DOHH2 (cell line): ENCODE results near the gene PIP4K2C.
A peak's percentile ranks its signal among the peaks of the same experiment; 100 is the strongest.

Experiments used
- H3F3A ChIP-seq: fragments of 200-600 bp; sonication (generic), shearing (Covaris generic); 2 replicates; pipeline ENCODE4 v1.6.0; 2016; ENCODE audit warnings: antibody characterized with exemption, mild to moderate bottlenecking; ENCODE audit not compliant: control insufficient read depth, insufficient read depth
- H3K27ac ChIP-seq: fragments of 200-600 bp; sonication (generic); 2 replicates; pipeline ENCODE4 v1.5.1; 2014; ENCODE audit warnings: low read depth, mild to moderate bottlenecking, low read length, moderate library complexity
- H3K27me3 ChIP-seq: fragments of 200-600 bp; sonication (generic); 2 replicates; pipeline ENCODE4 v1.6.1; 2014; ENCODE audit warnings: mild to moderate bottlenecking, low read length, mixed read lengths; ENCODE audit not compliant: control insufficient read depth
- H3K36me3 ChIP-seq: fragments of 200-600 bp; sonication (generic); 2 replicates; pipeline ENCODE4 v1.6.1; 2014; ENCODE audit warnings: mild to moderate bottlenecking, low read length, moderate library complexity, mixed read lengths; ENCODE audit not compliant: control insufficient read depth
- H3K4me1 ChIP-seq: fragments of 200-600 bp; sonication (generic); 2 replicates; pipeline ENCODE4 v1.6.1; 2014; ENCODE audit warnings: mild to moderate bottlenecking, low read length, mixed read lengths; ENCODE audit not compliant: control insufficient read depth
- H3K4me2 ChIP-seq: fragments of 200-600 bp; sonication (generic); 2 replicates; pipeline ENCODE4 v1.6.0; 2014; ENCODE audit warnings: mild to moderate bottlenecking, low read length, moderate library complexity
- H3K4me3 ChIP-seq: fragments of 200-600 bp; sonication (generic); 2 replicates; pipeline ENCODE4 v1.5.1; 2014; ENCODE audit warnings: mild to moderate bottlenecking, low read length, mixed read lengths
- H3K79me2 ChIP-seq: fragments of 200-600 bp; sonication (generic); 2 replicates; pipeline ENCODE4 v1.6.1; 2014; ENCODE audit warnings: mild to moderate bottlenecking, low read length, mixed read lengths; ENCODE audit not compliant: control insufficient read depth
- H3K9me2 ChIP-seq: fragments of 200-600 bp; sonication (generic); replicated peaks from 2 replicates; pipeline ENCODE4 v1.6.1; 2014; ENCODE audit warnings: mild to moderate bottlenecking, low read length, mixed read lengths; ENCODE audit not compliant: control insufficient read depth
- H3K9me3 ChIP-seq: fragments of 200-600 bp; sonication (generic); 2 replicates; pipeline ENCODE4 v1.6.1; 2014; ENCODE audit warnings: antibody characterized with exemption, low read length, mixed read lengths; ENCODE audit not compliant: control insufficient read depth, insufficient read depth
- H4K20me1 ChIP-seq: fragments of 200-600 bp; sonication (generic); 2 replicates; pipeline ENCODE4 v1.6.0; 2014; ENCODE audit warnings: low read depth, mild to moderate bottlenecking, antibody characterized with exemption, low read length, moderate library complexity; ENCODE audit not compliant: control insufficient read depth, insufficient read depth
- EZH2phosphoT487 ChIP-seq: fragments of 200-600 bp; sonication (generic); IDR thresholded peaks from 2 replicates; pipeline ENCODE4 v1.6.1; 2017; ENCODE audit warnings: borderline replicate concordance, mild to moderate bottlenecking, antibody characterized with exemption, low read length, moderate library complexity, mixed read lengths
- TF ChIP-seq, protein P1 (sequence below): fragments of 200-600 bp; sonication (generic); IDR thresholded peaks from one replicate; pipeline ENCODE4 v1.5.1; 2014; ENCODE audit warnings: antibody characterized with exemption, mild to moderate bottlenecking, low read depth, low read length; ENCODE audit not compliant: poor library complexity, severe bottlenecking

PIP4K2C gene

GRCh38 chr12:57637364-57637763, 46.4 kb downstream of the PIP4K2C start:
- Histone ChIP-seq H3K36me3 (no peaks in the 10 kb centered on the region), H3F3A (no peaks in the 10 kb centered on the region), H3K4me1 (peaks cover 11% of the 10 kb centered on the region), H3K79me2 (no peaks in the 10 kb centered on the region), H3K9me2 (no peaks in the 10 kb centered on the region), H3K9me3 (no peaks in the 10 kb centered on the region), H3K4me2 (no peak overlapping the region), H3K4me3 (no peak overlapping the region), H3K27ac (no peak overlapping the region), H3K27me3 (peaks cover 46% of the 10 kb centered on the region), H4K20me1 (no peaks in the 10 kb centered on the region)
- no peak for TF ChIP-seq EZH2phosphoT487
- TF ChIP-seq, protein P1, sequence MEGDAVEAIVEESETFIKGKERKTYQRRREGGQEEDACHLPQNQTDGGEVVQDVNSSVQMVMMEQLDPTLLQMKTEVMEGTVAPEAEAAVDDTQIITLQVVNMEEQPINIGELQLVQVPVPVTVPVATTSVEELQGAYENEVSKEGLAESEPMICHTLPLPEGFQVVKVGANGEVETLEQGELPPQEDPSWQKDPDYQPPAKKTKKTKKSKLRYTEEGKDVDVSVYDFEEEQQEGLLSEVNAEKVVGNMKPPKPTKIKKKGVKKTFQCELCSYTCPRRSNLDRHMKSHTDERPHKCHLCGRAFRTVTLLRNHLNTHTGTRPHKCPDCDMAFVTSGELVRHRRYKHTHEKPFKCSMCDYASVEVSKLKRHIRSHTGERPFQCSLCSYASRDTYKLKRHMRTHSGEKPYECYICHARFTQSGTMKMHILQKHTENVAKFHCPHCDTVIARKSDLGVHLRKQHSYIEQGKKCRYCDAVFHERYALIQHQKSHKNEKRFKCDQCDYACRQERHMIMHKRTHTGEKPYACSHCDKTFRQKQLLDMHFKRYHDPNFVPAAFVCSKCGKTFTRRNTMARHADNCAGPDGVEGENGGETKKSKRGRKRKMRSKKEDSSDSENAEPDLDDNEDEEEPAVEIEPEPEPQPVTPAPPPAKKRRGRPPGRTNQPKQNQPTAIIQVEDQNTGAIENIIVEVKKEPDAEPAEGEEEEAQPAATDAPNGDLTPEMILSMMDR, result peak; percentile 25

GRCh38 chr12:57638096-57638495, 47.1 kb downstream of the PIP4K2C start:
- peaks cover 4% of the 10 kb centered on the region for H3K4me1 ChIP-seq
- H3K79me2 ChIP-seq, result no peaks in the 10 kb centered on the region
- no peaks in the 10 kb centered on the region for H4K20me1 ChIP-seq
- no peaks in the 10 kb centered on the region for H3K9me3 ChIP-seq
- H3K9me2 ChIP-seq, result no peaks in the 10 kb centered on the region
- H3K27ac ChIP-seq, result no peak overlapping the region
- H3F3A ChIP-seq, result no peaks in the 10 kb centered on the region
- no peak for TF ChIP-seq EZH2phosphoT487
- TF ChIP-seq, protein P1, result no peak
- H3K36me3 ChIP-seq, result no peaks in the 10 kb centered on the region
- H3K4me3 ChIP-seq, result no peak overlapping the region
- H3K27me3 ChIP-seq, result peaks cover 39% of the 10 kb centered on the region
- H3K4me2 ChIP-seq, result no peak overlapping the region

GRCh38 chr12:57640175-57641042, 49.4 kb downstream of the PIP4K2C start:
- H3F3A ChIP-seq, result no peaks in the 10 kb centered on the region
- H3K36me3 ChIP-seq, result no peaks in the 10 kb centered on the region

More at GRCh38 chr12:57640175-57641042, 49.4 kb downstream of the PIP4K2C start:
- peaks cover 5% of the 10 kb centered on the region for H3K9me3 ChIP-seq
- peaks cover 27% of the 10 kb centered on the region for H3K27me3 ChIP-seq
- TF ChIP-seq EZH2phosphoT487, result no peak
- TF ChIP-seq, protein P1, result no peak
- no peak overlapping the region for H3K27ac ChIP-seq
- H3K4me3 ChIP-seq, result no peak overlapping the region
- H3K4me2 ChIP-seq, result no peak overlapping the region
- H3K9me2 ChIP-seq, result no peaks in the 10 kb centered on the region
- no peaks in the 10 kb centered on the region for H3K4me1 ChIP-seq
- no peaks in the 10 kb centered on the region for H3K79me2 ChIP-seq
- H4K20me1 ChIP-seq, result no peaks in the 10 kb centered on the region
